Measurements from ENCODE around the gene PCSK2.

DNA sequence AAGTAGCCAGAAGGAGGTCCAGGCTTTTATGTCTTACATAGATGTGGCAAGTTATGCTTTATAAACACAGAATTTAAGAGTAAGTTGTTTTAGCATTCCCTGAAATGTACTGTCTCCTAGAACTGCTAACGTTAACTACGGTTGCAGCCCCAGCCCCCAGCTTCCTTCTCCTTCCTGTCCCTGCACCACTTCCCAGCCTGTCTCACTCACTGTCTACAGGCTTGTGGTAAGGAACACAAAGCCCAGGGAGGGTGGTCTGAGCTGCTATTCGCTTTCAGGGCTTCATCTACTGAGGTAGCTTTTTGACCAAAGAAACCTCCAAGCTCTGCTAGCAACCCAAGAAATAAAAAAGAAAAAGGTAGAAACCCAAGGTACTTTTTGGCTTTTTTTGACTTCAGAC, 35.9 kb downstream of the PCSK2 start:
- TF ChIP-seq, protein P1, sequence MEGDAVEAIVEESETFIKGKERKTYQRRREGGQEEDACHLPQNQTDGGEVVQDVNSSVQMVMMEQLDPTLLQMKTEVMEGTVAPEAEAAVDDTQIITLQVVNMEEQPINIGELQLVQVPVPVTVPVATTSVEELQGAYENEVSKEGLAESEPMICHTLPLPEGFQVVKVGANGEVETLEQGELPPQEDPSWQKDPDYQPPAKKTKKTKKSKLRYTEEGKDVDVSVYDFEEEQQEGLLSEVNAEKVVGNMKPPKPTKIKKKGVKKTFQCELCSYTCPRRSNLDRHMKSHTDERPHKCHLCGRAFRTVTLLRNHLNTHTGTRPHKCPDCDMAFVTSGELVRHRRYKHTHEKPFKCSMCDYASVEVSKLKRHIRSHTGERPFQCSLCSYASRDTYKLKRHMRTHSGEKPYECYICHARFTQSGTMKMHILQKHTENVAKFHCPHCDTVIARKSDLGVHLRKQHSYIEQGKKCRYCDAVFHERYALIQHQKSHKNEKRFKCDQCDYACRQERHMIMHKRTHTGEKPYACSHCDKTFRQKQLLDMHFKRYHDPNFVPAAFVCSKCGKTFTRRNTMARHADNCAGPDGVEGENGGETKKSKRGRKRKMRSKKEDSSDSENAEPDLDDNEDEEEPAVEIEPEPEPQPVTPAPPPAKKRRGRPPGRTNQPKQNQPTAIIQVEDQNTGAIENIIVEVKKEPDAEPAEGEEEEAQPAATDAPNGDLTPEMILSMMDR (conservative IDR thresholded peaks at IDR 0.05): no peak
- no peak for TF ChIP-seq EZH2 (IDR thresholded peaks at IDR 0.05; ENCODE audit: low read depth)

Data from PC-9 (cell line).